HG03354 (cell line): ENCODE results near the gene CHTF18.

Experiments used
- ATAC-seq: cut with Tn5 transposase; IDR thresholded peaks from one replicate; pipeline ENCODE4 v1.9.1; 2021; ENCODE audit warnings: mild to moderate bottlenecking; ENCODE audit not compliant: unreplicated experiment, poor library complexity, severe bottlenecking

The CHTF18 gene

DNA sequence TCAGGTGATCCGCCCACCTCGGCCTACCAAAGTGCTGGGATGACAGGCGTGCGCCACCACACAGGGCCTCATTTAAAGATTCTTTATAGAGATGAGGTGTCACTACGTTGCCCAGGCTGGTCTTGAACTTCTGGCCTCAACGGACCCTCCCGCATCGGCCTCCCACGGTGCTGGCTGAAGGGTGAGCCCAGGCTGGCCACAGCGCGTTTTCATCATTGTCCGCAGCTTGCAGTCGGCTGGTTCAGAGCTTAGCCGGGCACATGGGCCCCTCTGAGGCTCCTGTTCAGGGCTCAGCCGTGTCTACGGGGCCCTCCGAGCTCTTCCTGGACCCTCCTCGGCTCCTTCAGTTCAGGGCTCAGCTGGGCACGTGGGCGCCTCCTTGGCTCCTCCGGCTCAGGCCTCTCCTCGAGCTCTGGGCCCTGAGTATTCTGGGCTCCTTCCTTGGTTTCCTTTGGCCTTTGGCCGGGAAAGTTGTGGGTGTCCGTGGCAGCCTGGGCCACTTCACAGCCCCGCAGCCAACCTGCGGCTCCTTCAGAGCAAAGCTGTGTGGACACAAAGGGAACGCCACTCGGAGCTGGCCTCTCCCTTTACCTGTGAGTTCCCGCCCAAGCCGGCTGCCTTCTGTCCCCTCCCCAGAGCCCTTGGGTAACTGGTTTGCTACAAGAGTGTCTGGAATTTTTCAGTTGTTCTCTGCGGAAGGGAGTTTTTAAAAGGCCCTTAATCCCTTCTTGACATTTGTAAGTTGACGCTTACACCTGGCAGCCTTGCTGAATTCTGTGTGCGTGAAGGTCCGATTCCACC lies 29.1 kb upstream of the CHTF18 start:
- ATAC-seq, result no peak

DNA sequence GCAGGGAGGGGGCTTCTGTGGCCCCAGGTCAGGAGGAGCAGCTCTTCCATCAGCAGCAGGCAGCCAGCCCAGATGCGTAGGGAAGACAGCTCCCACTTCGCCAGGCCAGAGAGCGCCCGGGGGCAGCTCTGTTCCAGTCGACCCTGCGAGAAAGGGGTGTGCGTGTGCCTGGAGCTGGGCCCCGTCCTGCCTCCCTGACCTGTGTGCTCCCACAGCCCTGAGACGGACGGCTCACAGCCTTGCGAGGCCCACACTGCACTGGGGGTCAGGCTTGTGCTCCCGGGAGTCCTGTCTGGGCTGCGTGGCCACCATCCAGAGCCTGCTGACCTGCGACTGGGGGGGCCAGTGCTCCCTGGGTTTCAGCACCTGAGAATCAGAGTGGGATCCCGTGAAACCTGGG lies 28.4 kb upstream of the CHTF18 start:
- ATAC-seq, result no peak

DNA sequence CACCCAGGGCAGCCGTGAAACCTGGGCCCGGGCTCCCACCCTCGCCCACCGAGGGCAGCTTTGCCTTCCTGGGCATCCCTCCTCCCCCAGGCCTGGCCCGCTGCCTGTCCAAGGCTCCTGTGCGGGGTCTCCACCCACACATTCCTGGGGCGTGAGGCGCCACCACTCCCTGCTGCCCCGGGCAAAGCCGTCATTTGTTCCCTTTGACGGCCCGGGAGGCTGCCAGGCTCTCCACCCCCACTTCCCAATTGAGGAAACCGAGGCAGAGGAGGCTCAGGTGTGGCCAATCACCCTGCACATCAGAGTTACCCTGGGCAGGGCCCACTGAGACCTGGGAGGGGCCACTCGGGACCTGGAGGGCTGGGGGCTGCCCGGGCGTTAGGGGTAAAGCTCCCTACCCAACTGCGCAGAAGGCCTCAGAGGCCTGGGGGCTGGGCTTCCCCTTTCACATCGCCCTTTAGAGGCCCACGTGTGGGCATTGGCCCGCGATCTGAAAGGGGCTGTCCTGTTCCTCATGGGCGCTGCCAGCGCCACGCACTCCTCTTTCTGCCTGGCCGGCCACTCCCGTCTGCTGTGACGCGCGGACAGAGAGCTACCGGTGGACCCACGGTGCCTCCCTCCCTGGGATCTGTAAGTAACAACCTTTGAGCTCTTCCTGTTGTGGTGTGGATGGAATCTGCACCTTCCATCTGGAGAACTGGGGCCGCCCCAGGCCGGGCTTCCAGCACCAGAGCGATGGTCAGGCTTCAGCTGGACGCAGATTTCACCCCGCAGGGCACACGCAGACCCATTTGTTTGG lies 27.7 kb upstream of the CHTF18 start, which contains the start of gene MSLN:
Gene MSLN (plus strand): TSS at position 190 of the 799 bp plus-strand sequence. CDS start 1,947 bp downstream, outside the sequence.
- no peak for ATAC-seq

DNA sequence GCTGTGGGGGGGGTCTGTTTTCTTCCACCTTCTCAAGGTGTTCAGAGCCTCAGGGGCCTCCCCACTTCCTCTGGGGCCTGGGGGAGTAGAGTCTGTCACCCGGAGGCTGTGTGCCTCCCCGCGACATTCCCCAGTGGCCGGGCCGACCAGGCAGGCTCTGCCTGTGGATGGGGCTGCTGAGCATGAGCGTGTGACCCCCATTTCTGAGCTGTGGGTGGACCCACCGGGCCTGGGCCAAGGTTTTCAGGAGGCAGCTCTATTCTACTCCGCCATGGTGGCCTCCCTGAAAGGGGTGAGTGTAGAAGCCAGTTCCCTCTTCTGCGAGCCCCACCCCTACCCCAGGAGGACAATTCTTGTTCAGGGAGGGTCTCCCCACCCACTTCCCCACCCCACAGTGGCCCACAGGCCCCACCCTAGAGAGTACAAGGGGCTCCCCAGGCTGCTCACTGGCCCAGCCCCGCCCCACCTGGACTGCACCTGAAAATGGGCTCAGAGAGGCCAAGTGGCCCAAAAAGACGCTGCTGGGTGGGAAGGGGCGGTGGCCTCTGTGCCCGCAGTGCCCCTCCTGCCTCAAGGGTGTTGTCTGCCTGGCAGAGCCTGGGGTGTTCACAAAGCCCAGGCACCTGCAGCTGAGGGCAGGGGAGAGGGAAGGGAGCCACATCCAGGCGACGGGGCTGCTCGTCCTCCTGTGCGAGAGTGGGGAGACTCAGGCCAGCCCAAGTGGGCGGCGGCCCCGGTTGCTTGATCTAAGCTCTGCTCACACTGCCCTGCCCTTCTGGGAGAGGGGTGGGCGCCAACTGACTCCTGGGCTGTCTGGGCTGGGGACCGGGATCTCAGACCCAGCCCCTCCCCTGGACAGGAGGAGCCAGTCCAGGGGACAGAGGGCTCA lies 26.6 kb upstream of the CHTF18 start:
- ATAC-seq, result no peak

DNA sequence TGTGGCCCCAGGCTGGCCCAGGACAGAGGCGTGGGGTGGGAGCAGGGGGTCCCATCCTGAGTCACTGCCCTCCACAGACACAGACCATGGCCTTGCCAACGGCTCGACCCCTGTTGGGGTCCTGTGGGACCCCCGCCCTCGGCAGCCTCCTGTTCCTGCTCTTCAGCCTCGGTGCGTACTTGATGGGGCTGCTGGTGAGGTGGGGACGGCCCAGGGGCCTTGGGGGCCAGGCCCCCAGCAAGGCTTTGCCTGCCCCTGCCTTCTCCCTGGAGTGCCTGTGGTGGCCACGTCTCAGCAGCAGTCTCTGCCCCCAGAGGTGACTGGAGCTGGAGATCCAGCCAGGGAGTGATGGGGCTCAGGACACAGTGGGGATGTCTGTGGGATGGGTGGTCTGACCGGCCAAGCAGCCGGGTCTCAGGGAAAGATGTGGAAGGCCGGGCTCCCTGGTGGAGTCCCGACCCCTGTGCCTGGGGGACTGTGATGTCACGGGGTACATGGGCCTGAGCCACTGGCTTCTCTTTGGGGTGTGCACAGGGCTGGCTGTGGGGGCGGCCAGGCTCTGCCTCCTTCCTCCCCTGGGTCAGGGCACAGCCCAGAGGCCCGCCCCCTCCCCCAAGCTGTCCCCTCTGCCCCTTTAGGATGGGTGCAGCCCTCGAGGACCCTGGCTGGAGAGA lies 25.7 kb upstream of the CHTF18 start:
- no peak for ATAC-seq

DNA sequence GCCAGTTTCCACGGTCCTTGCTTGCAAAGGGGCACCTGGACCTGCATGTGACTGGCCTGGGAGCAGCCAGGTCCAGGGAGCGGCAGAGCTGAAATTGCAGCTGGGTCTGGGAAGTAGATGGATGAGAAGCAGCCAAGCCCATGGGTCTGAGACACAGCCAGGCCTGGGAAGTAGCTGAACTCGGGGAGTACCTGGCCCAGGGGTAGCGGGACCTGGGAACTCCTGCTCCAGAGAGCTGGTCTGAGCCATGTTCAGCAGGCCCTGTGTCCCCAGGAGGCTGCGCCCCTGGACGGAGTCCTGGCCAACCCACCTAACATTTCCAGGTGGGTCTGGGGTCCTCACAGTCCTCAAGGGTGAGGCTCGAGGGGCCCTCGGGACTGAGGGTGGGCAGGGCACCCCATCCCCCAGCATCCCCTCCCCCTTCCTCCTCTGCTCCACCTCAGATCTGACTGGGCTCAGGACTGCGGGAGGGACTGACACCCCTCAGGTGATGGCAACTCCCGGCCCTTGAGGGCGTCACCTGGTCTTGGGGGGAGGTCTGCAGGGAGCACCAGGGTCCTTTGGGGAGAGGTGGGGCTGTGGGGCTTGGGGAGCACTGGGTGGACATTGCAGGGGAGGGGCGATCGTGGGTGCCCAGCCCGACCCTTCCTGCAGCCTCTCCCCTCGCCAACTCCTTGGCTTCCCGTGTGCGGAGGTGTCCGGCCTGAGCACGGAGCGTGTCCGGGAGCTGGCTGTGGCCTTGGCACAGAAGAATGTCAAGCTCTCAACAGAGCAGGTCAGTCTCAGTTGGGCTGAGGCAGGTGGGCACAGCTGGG lies 24.8 kb upstream of the CHTF18 start:
- no peak for ATAC-seq

DNA sequence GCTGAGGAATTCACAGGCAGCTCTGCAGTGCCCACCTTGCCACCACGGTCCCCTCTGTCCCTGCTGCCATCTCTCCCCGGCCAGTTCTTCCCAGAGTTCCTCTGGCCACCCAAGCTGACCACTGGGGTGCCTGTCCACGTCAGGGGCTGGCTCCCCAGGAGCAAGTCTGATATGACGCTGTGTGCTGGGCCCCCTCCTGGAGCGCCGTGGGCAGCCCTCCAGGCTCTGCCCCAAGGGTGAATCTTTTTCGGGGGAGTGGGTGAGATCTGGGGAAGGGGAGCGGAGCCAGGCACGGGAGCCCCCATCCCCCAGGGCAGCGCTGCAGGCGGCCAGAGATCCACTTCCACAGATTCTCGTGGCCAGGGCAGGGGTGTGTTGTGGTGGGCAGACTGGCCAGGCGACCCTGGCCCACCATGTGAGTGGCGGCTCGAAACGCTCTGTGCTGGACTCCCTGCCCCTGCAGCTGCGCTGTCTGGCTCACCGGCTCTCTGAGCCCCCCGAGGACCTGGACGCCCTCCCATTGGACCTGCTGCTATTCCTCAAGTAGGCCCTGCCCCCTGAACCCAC lies 24.2 kb upstream of the CHTF18 start:
- no peak for ATAC-seq

DNA sequence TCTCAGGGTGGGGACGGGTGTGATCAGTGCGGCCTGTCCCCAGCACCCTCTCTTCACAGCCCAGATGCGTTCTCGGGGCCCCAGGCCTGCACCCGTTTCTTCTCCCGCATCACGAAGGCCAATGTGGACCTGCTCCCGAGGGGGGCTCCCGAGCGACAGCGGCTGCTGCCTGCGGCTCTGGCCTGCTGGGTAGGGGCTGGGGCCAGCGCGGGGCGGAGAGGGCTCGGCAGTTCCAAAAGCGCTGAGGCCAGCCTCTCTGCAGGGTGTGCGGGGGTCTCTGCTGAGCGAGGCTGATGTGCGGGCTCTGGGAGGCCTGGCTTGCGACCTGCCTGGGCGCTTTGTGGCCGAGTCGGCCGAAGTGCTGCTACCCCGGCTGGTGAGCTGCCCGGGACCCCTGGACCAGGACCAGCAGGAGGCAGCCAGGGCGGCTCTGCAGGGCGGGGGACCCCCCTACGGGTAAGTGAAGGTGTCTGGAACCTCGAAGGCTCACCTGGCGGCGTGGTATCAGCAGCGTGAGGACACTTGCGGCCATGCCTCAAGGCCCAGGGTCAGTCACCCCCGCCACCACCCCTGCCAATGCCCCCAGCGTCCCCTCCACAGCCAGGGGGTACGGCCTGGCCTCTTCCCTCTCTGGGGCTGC lies 23.5 kb upstream of the CHTF18 start:
- no peak for ATAC-seq

DNA sequence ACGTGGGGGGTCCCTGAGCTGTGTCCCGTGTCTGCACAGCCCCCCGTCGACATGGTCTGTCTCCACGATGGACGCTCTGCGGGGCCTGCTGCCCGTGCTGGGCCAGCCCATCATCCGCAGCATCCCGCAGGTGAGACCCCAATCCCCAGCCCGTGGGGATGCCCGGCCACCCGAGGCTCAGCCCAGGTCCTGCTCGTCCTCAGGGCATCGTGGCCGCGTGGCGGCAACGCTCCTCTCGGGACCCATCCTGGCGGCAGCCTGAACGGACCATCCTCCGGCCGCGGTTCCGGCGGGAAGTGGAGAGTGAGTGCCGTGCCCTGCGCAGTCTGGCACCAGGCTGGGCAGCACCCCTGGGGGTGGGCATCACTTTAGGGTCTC lies 22.9 kb upstream of the CHTF18 start:
- no peak for ATAC-seq

DNA sequence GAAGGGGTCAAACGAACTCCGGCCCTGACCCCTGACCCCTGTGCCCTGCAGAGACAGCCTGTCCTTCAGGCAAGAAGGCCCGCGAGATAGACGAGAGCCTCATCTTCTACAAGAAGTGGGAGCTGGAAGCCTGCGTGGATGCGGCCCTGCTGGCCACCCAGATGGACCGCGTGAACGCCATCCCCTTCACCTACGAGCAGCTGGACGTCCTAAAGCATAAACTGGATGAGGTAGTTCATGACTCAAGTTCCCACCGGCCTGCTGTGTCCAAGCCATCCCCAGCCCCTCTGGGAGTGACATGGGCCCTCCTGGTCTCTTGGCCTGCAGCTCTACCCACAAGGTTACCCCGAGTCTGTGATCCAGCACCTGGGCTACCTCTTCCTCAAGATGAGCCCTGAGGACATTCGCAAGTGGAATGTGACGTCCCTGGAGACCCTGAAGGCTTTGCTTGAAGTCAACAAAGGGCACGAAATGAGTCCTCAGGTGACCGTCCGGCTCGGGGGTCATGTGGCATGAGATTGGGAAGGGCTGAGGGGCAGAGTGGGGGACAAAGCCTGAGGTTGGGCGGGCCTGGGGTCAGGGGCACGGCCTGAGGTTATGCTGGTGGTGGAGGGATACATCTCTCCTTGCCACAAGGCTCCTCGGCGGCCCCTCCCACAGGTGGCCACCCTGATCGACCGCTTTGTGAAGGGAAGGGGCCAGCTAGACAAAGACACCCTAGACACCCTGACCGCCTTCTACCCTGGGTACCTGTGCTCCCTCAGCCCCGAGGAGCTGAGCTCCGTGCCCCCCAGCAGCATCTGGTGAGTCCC lies 22.2 kb upstream of the CHTF18 start:
- no peak for ATAC-seq

DNA sequence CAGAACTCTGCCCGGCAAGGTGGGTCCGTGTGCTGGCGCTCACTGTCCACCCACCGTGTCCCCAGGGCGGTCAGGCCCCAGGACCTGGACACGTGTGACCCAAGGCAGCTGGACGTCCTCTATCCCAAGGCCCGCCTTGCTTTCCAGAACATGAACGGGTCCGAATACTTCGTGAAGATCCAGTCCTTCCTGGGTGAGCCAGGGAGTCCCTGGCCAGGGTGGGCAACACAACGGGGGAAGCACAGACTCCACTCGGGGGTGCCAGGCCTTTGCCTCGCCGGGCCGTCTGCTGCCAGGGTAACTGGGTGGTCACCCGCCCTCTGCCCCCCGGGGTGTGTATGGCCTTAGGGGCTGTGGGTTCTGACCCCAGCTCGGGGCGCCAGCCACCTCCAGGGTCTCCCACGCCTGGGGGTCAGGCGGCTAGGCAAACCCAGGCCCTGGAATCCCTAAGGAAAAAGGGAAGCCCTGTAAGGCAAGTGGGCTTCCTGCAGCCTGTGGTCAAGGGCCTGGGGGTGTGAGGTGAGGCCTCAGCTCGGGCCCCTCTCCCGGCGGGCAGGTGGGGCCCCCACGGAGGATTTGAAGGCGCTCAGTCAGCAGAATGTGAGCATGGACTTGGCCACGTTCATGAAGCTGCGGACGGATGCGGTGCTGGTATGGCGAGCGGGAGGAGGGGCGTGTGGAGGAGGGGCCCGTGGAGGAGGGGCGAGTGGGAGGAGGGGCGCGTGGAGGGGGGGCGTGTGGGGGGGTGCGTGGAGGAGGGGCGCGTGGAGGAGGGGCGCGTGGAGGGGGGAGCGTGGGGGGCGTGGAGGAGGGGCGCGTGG lies 21.4 kb upstream of the CHTF18 start:
- no peak for ATAC-seq

DNA sequence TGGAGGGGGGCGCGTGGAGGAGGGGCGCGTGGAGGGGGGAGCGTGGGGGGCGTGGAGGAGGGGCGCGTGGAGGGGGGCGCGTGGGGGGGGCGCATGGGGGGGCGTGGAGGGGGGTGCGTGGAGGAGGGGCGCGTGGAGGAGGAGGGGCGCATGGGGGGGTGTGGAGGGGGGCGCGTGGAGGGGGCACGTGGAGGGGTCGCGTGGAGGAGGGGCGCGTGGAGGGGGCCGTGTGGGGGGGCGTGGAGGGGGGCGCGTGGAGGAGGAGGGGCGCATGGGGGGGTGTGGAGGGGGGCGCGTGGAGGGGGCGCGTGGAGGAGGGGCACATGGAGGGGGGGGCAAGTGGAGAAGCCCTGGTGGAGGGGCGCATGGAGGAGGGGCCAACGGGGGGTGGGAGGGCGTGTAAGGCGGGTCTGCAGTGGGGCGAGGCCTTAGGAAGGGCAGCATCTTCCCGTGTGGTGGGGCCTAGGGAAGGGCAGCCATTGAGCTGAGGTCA lies 20.6 kb upstream of the CHTF18 start:
- ATAC-seq, result no peak

DNA sequence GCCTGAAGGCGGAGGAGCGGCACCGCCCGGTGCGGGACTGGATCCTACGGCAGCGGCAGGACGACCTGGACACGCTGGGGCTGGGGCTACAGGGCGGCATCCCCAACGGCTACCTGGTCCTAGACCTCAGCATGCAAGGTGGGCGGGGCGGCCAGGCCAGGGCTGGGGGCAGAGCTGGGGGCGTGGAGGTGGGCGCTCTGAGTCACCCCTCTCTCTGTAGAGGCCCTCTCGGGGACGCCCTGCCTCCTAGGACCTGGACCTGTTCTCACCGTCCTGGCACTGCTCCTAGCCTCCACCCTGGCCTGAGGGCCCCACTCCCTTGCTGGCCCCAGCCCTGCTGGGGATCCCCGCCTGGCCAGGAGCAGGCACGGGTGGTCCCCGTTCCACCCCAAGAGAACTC lies 20.0 kb upstream of the CHTF18 start:
- ATAC-seq, result no peak

DNA sequence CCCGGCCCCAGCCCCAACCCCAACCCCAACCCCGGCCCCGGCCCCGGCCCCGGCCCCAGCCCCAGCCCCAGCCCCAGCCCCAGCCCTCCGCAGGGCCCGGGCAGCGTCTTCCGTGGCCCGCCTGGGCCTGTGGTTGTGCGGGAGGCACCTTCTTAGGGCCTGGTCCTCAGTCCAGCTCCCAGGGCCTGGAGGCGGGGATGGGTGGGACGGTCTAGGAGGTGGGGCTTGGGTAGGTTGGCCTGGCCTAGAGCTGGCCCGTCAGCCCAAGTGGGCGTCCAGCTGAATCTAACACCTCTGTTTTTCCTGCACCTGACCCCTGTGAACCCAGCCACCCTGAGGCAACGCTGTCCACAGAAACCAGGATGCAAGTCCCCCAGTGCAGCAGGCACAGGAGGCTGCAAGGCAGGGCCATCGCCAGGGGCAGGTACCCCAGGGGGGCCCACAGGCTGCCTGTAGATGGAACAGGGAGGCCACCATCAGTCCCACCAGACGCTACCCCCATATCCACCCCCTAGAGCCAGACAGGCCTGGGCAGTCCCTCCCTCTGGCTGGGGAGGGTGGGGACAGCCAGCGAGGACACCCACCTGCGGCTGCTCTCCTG lies 19.1 kb upstream of the CHTF18 start:
- ATAC-seq, result no peak

DNA sequence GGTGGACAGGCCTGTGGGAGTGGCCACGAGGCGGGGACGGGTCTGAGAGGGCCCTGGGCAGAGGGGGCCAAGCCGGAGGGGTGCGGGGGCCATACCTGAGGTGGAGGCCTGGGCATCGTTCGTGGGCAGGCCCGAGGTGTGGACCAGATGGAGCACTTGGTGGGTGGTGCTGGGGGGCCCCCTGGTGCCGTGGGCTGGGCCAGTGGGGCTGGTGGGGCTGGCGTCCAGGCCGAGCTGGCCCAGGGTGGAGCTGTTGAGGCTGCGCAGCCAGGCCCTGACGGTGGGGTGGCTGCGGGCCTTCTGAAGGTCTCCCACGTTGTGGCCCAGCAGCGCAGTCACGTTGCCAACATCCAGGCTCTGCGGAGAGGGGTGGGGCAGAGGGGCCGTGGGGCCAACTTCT lies 18.5 kb upstream of the CHTF18 start:
- ATAC-seq, result no peak

DNA sequence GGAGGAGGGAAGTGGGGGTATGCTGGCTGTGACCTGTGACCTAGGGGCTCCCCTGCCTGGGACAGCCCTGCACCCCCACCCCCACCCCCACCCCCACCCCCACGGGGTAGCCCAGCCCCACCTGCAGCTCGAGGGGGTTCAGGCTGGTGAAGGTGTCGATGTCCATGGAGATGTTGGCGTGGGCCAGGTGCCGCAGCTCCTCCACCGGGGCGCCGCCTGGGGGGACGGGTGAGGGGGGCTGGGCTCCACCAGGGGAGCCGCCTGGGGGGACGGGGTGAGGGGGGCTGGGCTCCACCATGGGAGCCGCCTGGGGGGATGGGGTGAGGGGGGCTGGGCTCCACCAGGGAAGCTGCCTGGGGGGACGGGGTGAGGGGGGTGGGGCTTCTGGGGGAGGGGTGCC lies 18.0 kb upstream of the CHTF18 start:
- no peak for ATAC-seq
